GM18499 (cell line): ENCODE measurements around the gene LANCL3.
A peak's percentile ranks its signal among the peaks of the same experiment; 100 is the strongest.
"Not testable (repeated sequence)": the region's sequence is repeated elsewhere in the genome, so short reads cannot be mapped to it uniquely, and the experiment has no call there.

Experiments
- ATAC-seq: cut with Tn5 transposase; IDR thresholded peaks from one replicate; pipeline ENCODE4 v1.9.1; 2021; ENCODE audit warnings: moderate number of reproducible peaks; ENCODE audit not compliant: insufficient read depth, unreplicated experiment

Gene LANCL3

DNA sequence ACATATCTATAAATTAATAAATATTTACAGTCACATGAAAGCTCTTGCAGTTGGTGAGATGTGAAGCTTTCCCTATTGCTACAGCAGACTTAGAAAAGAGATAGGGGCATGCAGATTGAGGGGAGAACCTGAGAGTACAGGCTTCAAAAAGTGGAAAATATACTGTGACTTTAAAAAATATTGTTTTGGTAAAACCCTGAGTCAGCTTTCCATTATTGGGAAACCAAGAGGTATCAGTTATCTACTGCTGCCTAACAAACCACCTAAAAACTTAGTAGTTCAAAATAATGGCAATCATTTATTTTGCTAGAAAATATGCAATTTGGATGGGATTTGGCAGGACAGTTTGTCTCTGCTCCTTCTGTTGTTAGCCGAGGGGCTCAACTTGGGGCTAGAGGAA, 38.3 kb downstream of the LANCL3 start:
- ATAC-seq, result no peak

DNA sequence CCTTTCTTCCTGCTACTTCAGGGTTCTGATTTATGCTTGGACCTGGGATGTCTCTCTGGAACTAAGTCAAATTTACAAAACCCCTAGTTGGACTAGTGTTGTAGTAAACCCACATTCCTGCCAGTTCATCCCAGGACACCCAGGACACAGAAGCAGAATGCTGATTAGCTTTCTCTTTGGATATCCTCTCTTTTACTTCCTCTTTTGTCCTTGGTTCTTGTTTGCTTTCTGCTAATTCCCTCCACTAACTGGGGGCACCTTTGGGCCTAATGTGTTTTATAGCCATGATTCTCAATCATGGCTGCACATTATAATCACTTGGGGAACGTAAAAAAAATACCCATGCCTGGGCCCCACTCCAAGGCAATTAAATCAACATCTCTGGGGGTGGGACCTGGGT, 42.5 kb downstream of the LANCL3 start:
- ATAC-seq, result no peak

DNA sequence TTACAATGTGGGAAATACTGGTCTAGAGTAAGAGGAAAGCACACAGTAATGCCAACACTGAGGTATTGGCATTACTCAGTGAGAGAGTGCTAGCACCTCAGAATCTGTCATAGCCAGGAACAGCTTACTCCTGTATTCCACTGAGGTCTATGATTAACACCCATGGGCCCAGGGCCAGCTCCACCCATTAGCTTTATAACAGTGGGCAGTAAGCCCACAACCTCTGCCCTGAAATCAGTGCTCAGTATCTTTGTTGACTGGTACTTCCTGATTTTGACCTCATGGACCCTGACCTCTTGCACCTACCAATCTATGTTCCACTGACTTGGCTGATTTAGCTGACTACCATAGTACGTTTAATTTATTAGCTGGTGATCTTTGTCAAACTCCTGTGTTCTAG, 56.1 kb downstream of the LANCL3 start:
- ATAC-seq, result no peak

DNA sequence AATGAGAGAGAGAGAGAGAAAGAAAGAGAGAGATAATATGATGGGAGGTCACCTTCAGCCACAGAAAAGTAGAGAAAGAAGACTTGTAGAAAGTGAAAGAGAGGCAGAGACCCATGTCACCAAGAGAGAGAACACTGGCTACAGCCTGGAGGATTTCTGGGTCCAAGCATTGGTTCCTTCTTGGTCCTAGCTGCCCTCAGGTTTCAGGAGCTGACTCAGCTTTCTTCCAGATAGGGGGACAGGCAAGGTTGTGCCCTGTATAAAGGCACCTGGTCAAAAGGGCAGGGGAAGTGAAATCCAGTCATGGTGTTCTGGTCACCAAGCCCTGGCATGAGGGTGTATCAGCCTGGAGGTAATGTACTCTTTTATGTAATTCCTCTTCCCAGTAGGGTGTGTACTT, 66.6 kb downstream of the LANCL3 start:
- ATAC-seq, result no peak

DNA sequence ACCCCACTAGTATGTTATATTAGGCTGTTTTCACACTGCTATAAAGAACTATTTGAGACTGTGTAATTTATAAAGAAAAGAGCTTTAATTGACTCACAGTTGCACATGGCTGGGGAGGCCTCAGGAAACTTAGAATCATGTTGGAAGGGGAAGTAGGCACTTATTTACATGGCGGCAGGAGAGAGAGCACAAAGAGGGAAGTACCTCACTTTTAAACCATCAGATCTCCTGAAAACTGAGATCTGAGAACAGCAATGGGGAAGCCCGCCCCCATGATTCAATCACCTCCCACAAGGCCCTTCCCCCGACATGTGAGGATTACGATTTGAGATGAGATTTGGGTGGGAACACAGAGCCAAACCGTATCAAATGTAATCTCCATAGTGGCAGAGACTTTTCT, 68.7 kb downstream of the LANCL3 start:
- no peak for ATAC-seq

DNA sequence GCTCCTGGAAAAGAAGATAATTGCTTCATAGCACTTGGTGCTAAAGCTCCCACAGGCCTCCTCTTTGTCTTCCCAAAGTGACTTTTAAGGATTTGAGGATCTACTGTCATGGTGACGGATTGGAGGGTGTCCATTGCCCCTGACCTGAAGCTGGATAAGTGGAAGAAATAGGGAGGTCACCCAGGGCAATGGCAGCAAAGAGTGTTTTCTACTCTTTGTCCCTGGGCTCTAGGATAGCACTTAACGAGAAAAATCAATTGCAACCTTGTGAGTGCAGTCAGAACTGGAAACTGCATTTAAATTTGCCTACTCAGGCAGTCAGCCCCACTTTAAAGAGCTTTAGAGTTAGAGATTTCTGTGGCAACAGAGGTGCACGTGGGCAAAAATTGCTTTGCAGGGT, 70.4 kb downstream of the LANCL3 start:
- no peak for ATAC-seq

DNA sequence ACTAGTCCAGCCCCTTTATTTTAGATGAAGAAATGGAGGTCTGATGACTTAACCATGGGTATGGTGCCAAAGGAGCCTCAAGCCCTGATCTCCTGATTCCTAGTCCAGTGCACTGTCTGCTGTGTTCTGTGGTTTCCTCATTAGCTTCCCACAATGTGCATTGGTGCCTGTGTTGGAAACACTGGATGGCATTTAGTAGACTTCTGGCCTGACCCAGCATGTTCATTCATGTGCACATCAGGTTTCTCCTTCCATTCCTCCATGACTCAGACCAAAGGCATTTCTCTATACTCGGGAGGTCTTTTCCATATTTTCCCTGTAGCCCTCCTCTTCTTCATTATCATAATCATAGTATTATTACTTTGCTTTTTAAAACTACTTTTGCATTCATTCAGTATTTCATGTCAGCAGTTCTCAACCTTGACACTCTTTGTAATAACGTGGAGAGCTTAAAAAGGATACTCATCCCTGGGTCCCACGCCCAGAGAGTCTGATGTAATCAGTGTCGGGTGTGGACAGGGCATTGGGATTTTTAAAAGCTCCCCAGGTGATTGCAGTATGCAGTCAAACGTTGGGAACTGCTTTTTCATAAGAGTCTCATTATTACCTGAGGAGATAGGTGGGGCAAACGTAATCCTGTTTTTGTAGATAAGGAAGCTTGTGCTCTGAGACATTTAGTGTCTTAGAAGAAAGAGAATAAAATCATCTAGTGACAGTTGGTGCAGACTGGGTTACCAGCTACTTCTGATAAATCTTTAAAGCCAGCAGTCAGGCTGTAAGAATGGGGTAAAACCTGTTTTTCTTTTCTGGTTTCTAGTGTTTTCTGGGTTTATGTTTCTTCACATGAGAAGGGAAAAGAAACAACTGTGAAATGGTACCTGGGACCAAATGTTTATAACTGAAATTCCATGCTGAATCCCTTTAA, 73.2 kb downstream of the LANCL3 start:
- no peak for ATAC-seq

DNA sequence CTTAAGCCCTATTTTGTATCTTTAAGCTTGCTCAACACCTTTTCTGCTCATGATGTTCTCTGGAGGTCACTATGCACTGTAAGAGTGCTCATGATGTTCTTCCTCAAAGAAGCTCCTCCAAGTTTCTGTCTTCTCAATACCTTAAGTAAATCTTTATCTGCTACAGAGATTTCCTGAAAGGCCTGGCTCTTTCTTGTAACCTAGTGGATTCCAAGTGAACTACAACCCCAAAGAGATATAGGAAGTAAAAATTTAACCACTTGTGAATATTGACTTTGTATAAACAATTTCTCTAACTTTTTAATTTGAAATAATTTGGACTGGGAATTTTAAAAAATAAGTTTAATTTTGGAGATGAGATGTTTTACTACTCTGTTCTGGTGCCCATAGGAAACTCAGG, 74.8 kb downstream of the LANCL3 start:
- ATAC-seq, result no peak

DNA sequence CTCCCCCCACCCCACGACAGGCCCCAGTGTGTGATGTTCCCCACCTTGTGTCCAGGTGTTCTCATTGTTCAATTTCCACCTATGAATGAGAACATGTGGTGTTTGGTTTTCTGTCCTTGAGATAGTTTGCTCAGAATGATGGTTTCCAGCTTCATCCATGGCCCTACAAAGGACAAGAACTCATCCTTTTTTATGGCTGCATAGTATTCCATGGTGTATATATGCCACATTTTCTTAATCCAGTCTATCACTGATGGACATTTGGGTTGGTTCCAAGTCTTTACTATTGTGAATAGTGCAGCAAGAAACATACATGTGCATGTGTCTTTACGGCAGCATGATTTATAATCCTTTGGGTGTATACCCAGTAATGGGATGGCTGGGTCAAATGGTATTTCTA, 79.4 kb downstream of the LANCL3 start:
- not testable (repeated sequence) for ATAC-seq

DNA sequence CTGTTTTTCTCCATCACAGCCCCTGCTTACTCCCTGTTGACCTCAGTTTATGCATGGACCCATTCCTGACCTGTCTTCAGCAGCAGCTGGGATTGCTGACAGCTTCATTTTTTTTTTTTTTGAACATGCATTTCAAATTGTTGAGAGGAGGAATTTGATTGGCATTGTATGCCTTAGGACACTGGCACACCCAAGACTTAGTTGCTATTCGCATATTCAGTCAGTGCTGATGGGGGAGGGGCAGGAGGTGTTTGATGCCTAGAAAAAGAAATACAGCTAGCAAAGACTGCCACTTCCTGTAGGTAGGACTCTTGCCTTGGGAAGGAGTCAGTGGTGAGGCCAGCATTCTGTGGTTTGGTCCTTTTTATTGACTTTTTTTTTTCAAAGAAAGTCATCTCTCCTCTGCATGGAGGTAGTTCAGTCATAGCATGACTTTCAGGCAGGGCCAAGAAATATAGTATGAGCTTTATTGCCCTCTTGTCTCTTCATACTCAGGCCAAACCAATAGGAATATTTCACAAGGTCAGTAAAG, 80.5 kb downstream of the LANCL3 start:
- no peak for ATAC-seq

DNA sequence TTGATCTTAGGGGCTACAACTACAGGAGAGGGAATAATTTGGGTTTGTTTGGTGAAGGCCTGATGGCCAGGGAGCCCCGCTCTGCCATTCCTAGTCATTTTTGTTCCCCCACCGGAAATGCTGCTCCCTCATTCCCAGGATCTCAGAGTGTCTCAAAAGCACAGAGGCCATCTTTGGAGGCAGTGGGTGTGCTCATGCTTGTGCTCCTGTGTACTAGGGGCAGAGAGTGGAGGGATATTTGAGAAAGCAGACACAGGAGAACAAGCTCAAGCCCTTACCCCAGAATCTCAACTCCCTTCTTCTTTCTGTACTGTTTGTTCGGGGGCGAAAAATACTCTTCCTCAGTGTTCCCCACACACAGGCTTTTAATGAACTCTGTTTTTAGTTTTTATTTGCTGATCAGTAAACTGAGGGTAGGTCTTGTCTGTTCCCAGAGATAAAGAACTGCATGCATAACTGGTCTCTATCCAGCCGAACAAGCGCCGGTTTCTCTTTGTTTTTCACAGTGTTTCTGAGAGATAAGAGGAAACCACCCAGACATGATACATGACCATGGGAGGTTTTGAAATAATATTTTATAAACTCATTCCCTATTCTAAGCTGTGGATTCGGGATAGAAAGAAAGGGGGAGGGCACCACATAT, 81.2 kb downstream of the LANCL3 start:
- no peak for ATAC-seq

DNA sequence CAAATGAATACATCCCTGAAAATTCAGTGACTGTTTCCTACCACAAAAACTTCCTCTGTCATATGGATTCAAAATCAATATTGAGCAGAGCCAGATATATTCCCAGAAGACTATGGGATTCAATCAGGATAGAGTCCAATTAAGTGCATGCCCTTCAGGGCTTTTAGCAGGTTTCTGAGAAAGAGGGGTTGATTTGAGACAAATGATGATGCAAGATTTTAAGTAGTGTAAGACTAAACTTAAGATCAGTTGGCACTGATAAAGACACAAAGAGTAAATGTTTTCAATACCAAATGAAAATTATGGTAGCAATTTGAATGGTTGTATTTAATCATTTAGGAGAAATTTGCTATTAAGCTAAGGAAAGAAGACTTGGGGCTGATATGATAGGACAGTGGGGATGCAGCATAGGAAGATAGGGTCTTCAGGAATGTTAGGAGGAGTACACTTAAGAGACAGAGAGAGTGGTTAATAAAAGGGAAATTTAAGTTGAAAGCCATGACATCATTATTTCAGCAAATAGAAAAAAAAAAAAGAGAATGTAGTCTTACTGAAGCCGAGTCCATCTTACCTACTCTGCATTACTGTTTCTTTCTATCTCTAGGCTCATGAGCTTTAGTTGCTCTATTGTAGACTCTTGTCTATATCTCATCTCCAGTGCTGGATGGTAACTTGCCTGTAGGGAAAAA, 82.1 kb downstream of the LANCL3 start:
- ATAC-seq, result no peak

DNA sequence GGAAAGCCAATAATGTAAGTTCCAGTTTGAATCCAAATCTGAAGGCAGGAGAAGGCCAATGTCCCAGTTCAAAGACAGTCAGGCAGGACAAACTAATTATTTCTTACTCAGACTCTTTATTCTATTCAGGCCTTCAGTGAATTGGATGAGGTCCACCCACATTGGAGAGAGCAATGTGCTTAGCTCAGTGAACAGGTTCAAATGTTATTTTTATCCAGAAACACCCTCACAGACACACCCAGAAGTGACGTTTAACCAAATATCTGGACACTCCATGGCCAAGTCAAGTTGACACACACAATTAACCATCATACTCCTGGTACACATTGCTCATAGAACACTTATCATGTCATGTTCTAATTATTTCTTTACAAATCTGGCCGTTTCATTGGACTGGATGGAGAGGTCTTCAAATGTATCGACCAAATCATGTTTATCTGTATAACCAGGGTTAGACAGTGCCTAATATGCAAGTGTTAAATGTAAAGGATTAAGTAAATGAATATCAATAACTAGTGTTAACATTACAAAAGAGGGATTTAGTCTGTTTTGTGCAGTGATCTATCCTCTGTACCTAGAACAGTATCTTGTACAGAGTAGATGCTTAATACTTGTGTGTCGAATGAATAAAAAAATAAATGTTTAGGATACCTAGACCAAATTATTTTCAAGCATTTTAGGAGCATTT, 87.0 kb downstream of the LANCL3 start:
- no peak for ATAC-seq

DNA sequence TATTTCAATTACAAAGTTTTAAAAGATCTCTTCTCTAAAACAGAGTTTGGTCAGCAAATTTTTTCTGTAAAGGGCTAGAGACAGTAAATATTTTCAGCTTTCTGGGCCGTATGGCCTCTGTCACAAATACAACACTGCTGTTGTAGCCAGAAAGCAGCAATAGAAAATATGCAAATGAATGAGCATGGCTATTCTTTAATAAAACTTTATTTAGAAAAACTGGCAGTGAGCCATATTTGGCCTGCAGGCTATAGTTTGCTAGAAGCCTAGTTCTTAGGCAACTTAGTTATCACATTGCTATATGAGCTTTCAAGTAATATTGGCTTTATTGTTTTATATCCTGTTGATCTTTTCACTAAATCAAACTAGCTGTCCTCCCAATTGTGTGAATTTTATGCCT, 87.6 kb downstream of the LANCL3 start:
- ATAC-seq, result no peak

DNA sequence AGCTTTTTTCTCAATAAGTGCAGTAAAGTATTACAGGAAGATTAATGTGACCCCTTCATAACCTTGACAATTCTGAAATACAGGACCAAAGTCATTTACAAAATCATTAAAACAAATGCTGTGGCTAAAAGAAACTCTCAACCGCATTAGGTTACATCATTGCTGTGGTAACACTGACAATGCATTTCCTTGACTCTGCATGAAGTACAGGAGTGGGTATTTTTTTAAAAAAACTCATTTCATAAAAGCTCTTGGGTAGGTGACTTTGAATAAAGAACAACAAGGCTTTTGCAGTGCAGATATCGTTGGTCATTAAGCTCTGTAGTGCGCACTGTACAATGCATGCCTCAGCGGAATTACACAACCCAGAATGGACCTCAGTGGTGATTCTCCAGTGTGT, 90.7 kb downstream of the LANCL3 start:
- ATAC-seq, result no peak

DNA sequence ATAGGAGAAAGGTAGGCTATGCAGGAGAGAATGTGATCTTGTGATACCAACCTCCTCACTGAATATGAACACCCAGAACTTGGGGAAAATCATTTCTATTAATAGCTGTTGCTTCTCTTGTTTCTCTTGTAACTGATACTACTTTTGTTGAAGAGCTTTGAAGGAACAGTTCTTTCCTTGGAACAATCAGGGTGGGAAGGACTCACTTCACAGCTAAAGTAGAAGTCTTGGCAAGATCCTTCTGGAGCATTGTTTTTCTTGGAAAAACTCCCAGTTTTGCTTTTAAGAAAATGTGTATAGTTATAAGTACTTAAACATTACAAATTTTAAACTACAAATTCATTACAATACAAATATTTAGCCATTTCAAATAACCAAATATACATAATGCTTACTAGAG, 95.1 kb downstream of the LANCL3 start:
- ATAC-seq, result no peak

DNA sequence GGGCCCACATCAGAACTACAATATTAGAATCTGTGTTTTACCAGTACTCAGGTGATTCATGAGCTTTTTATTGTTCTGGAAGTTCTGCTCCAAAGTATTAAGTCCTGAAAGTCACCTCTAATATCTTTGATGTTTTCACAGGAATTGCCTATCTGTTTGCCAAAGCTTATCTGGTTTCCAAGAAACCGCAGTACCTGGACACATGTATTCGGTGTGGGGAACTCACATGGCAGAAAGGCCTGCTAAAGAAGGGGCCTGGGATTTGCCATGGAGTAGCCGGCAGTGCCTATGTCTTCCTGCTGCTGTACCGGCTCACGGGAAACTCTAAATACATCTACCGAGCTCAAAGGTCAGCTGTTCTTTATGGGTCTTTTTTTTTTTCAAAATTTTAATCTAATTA, 95.7 kb downstream of the LANCL3 start:
- ATAC-seq, result no peak

DNA sequence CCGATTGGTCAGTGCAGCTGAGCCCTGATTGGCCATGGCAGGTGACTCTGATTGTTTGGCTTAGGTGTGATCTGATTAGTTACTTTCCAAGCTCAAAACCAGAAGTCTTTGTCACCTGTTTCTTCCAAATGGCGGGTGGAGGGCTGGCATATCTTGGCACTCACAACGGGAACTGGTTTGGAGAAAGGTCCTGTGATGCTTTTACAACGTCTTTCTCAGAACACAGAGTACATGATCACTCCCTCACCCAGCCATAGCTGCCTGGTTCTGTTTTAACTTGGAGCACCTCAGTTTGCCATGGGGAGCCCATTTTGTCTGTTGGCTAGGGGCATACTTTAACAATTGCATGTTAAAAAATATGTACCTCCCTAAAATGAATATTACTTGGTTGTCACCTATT, 101.1 kb downstream of the LANCL3 start:
- no peak for ATAC-seq

DNA sequence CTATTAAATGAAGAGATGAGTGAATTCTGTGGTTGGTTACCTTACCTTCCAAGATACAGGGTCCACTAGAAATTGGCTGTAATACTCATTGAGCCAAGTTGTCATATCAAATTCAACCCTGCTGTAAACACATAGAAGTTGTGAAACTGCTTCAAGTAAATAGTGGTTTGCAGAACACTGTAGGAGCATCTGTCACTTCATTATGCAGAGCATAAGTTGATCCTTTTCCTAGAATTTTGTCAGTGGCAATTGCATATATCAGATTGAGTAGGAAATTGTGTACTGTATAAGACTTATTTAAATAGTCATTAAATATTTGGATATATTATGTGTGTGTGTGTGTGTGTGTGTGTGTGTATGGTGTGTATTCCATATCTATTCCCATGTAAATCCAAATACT, 105.3 kb downstream of the LANCL3 start:
- ATAC-seq, result no peak

DNA sequence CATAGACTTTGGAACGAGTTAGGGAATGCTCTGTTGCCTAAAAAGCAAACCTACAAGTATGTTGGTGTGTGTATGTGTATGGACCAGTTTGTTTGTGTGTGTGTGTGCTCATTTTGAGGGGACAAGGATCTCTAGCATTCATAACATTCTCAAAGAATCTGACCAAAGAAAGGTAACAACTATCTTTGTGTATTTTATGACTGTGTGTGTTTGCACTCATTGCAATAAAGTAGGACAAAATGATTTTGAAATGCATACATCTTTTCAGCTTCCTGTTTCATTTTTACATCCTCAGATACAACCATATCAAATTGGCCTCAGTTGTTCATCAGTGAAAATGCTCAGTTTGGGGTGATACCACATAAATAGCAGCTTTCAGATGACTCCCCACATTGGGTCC, 105.8 kb downstream of the LANCL3 start:
- no peak for ATAC-seq

DNA sequence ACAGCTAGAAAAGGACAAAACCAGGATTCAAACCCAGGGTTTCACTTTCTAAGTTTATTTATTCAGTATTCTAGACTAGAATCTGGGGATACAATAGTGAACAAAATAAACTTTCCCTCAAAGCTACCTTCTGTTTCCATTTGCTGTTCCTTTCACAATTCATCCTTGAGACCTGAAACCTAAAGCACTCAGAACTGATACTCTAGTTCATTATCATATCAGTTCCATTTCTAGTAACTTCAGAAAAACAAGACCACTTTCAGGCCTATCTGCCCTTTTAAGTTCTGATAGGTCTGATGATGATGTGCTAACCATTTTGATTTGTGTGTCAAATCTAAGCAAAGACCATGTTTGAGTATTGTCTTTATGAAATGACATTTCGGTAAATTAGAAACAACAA, 106.3 kb downstream of the LANCL3 start:
- peak; percentile 53 for ATAC-seq
